ENCODE data around the gene TCAIM. TPM values are rescaled to one million over a fixed set of nuclear protein-coding genes. Genes with fewer than 3 reads are reported as not detected.
A peak's percentile ranks its signal among the peaks of the same experiment; 100 is the strongest.
"Not testable (repeated sequence)": the region's sequence is repeated elsewhere in the genome, so short reads cannot be mapped to it uniquely, and the experiment has no call there.

Gene TCAIM
- total and polyA plus RNA-seq, 12 donors = 13.5 to 43.9 (median 33.3) TPM

DNA sequence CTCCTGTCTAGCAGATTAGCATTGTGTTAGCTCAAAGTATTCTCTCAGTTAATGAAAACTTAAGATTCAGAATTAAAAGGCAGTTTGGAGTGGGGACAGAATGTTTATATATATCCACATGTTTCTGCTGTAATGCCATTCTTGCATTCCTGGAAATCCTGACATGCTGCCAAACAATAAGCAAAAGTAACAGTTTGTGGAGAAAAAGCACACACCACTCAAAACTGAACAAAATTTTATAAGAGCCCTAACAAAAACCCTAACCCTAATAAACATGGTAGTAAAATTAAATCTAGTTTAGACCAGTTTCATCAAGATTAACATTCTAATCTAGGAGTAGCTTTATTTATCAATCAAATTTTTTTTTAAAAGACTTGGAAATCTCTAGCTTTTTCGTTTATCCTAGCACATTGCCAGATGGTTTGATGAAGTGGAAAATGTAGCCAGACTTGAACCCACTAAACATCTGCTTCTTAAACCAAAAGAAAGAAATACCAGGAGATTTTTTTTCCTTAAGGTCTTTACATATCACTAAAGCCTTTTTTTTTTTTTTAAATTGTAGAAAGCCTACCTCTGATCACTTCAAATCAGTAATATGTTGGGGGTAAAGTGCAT lies 3.7 kb downstream of the TCAIM start:
- intact Hi-C loops (cut with DNase I) = no loop called here
- Histone ChIP-seq H3K4me3 (no peak overlapping the region), H3K27me3 (no peaks in the 10 kb centered on the region), H3K36me3 (no peaks in the 10 kb centered on the region), H3K9me3 (no peaks in the 10 kb centered on the region), H3K27ac (peak overlapping the region in 5 of 10 donors; percentile 2 to 51 (median 17)), H3K4me1 (peaks cover 0 to 54% (median 38%) of the 10 kb centered on the region in 9 donors)
- ATAC-seq = no peak
- no peak for DNase-seq
- TF ChIP-seq, protein P1, sequence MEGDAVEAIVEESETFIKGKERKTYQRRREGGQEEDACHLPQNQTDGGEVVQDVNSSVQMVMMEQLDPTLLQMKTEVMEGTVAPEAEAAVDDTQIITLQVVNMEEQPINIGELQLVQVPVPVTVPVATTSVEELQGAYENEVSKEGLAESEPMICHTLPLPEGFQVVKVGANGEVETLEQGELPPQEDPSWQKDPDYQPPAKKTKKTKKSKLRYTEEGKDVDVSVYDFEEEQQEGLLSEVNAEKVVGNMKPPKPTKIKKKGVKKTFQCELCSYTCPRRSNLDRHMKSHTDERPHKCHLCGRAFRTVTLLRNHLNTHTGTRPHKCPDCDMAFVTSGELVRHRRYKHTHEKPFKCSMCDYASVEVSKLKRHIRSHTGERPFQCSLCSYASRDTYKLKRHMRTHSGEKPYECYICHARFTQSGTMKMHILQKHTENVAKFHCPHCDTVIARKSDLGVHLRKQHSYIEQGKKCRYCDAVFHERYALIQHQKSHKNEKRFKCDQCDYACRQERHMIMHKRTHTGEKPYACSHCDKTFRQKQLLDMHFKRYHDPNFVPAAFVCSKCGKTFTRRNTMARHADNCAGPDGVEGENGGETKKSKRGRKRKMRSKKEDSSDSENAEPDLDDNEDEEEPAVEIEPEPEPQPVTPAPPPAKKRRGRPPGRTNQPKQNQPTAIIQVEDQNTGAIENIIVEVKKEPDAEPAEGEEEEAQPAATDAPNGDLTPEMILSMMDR (IDR thresholded peaks at IDR 0.05) = no peak
- WGBS, 2 donors = 27 to 45% methylated on average over 1 of the region's 1 CpG

DNA sequence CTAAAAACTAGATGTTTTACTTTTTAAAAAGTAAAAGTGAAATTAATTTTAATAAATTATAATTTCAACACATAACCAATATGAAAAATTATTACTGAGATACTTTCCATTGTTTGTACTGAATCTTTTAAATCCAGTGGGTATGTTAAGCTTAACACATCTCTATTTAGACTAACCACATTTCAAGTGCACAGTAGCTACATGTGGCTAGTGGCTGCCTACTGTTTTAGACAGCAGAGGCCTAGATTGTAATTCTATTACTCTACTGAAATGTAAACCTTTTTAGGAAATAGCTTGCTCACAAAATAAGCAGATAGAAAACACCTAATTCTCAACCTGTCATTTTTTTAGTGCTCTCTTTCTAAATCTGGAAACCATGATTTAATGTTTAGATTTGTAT lies 4.9 kb downstream of the TCAIM start:
- TF ChIP-seq, protein P1 (IDR thresholded peaks at IDR 0.05) = no peak
- DNase-seq = no peak
- H3K4me3 ChIP-seq = no peak overlapping the region
- intact Hi-C loops (cut with DNase I) = loop anchor here in 1 of 10 donors (1.0 kb wide), 1 partner anchor 12 kb away; no protein-coding TSS in a partner anchor
- no peak for ATAC-seq
- H3K27ac ChIP-seq = peak overlapping the region in 2 of 10 donors; percentile 5 to 51
- H3K4me1 ChIP-seq = peaks cover 0 to 53% (median 33%) of the 10 kb centered on the region in 9 donors
- no peaks in the 10 kb centered on the region for H3K27me3 ChIP-seq
- H3K36me3 ChIP-seq = no peaks in the 10 kb centered on the region
- H3K9me3 ChIP-seq = no peaks in the 10 kb centered on the region

DNA sequence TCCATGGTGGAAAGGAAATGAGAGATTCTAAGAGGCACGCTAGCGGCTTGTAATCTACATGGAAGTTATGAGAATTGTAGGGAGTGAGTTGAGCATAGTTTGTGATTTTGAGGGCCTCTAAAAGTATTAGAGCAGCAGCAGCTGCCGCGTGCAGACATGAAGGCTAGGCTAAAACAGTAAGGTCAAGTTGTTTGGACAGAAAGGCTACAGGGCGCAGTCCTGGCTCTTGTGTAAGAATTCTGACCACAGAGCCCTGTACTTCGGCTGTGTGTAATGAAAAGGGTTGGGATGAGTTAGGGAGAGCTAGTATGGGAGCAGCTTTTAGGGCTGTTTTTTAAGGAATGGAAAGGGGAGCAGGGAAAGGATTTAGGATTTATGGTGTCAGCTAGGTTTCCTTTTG lies 8.0 kb downstream of the TCAIM start:
- H3K4me1 ChIP-seq = peaks cover 0 to 38% (median 11%) of the 10 kb centered on the region in 9 donors
- H3K9me3 ChIP-seq; H3K27me3 ChIP-seq; intact Hi-C loops (cut with DNase I); H3K36me3 ChIP-seq; H3K4me3 ChIP-seq; ATAC-seq; DNase-seq: not testable (repeated sequence)
- WGBS, 2 donors = 85 to 88% methylated on average over 6 of the region's 6 CpGs
- peak overlapping the region in 3 of 10 donors; percentile 4 to 51 (median 12) for H3K27ac ChIP-seq

DNA sequence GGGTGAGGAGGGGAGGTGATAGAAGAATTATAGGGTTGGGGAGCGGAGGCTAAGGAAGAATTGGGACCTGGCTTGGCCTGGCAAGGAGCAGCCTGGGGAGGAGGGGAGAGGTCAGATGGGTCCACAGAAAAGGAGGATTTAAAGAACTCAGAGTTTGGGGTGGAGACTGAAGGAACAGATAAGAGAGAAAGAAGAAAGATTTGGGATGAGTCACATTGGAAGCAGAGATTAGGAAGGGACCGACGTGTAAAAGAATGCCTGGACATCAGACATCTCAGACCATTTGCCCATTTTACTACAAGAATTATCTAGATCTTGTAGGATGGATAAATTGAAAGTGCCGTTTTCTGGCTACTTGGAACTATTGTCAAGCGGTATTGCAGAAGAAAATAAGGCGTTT lies 10.4 kb downstream of the TCAIM start:
- no peaks in the 10 kb centered on the region for H3K27me3 ChIP-seq
- WGBS, 2 donors = 75 to 76% methylated on average over 6 of the region's 6 CpGs
- H3K4me3 ChIP-seq = no peak overlapping the region
- no peak for DNase-seq
- peaks cover 0 to 25% (median 6%) of the 10 kb centered on the region in 9 donors for H3K4me1 ChIP-seq
- no peak overlapping the region for H3K27ac ChIP-seq
- H3K36me3 ChIP-seq = peaks cover 0 to 8% (median 0%) of the 10 kb centered on the region in 9 donors
- TF ChIP-seq, protein P1 (IDR thresholded peaks at IDR 0.05) = no peak
- peaks cover 0 to 6% (median 0%) of the 10 kb centered on the region in 11 donors for H3K9me3 ChIP-seq
- intact Hi-C loops (cut with DNase I) = no loop called here
- ATAC-seq = no peak

DNA sequence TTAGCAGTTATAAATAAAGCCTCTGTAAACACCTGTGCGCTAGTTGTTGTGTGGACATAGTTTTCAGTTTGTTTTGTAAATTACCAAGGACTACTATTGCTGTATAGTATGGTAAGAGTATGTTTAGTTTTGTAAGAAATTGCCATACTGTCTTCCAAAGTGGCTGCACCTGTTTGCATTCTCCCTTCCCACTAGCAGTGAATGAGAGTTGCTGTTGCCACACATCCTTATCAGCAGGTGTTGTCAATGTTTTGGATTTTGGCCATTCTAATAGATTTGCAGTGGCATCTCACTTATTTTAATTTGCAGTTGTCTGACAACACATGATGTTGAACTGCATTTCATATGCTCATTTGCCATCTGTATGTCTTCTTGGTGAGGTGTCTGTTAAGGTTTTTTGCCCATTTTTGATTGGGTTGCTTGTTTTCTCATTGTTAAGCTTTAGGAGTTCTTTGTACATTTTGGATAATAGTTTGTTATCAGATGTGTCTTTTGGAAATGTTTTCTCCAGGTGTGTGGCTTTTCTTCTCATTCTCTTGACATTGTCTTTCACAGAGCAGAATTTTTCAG lies 14.9 kb downstream of the TCAIM start:
- Histone ChIP-seq H3K4me1 (peaks cover 0 to 34% (median 19%) of the 10 kb centered on the region in 9 donors), H3K9me3 (peaks cover 0 to 10% (median 0%) of the 10 kb centered on the region in 11 donors), H3K27me3 (no peaks in the 10 kb centered on the region), H3K27ac (peak overlapping the region in 1 of 10 donors; percentile 26), H3K36me3 (peaks cover 0 to 17% (median 3%) of the 10 kb centered on the region in 9 donors), H3K4me3 (no peak overlapping the region)
- 91 to 94% methylated on average over 1 of the region's 1 CpG for WGBS, 2 donors
- no peak for DNase-seq
- no peak for ATAC-seq
- intact Hi-C loops (cut with DNase I) = no loop called here
- TF ChIP-seq, protein P1 (IDR thresholded peaks at IDR 0.05) = no peak
